ENCODE data around the gene TBX2.

DNA sequence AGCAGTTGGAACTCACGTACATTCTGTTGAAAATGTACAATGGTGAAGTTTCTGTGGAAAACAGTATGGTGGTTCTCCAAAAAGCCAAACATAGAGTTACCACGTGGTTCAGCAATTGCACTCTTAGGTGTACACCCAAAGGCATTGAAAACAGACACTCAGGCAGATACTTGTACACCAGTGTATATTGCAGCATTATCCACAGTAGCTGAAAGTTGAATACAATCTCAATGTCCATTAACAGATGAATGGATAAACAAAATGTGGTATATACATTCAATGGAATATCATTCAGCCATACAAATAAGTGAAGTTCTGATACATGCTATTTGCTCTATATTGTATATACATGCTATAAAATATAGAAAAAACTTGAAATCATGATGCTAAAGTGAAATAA is 23.2 kb downstream of the TBX2 start:
- TF ChIP-seq, protein P1, sequence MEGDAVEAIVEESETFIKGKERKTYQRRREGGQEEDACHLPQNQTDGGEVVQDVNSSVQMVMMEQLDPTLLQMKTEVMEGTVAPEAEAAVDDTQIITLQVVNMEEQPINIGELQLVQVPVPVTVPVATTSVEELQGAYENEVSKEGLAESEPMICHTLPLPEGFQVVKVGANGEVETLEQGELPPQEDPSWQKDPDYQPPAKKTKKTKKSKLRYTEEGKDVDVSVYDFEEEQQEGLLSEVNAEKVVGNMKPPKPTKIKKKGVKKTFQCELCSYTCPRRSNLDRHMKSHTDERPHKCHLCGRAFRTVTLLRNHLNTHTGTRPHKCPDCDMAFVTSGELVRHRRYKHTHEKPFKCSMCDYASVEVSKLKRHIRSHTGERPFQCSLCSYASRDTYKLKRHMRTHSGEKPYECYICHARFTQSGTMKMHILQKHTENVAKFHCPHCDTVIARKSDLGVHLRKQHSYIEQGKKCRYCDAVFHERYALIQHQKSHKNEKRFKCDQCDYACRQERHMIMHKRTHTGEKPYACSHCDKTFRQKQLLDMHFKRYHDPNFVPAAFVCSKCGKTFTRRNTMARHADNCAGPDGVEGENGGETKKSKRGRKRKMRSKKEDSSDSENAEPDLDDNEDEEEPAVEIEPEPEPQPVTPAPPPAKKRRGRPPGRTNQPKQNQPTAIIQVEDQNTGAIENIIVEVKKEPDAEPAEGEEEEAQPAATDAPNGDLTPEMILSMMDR (IDR thresholded peaks at IDR 0.05), result no peak
- TF ChIP-seq POLR2AphosphoS5 (IDR thresholded peaks at IDR 0.05; ENCODE audit: insufficient read depth in 1 of 2, low read depth in 1 of 2), result no peak
